Neuronal stem cell (in vitro differentiated cells): ENCODE results near the gene PIAS2.
"Not testable (repeated sequence)": the region's sequence is repeated elsewhere in the genome, so short reads cannot be mapped to it uniquely, and the experiment has no call there.

ENCODE experiments used
- DNase-seq: peaks from one replicate; pipeline ENCODE4 v3.0.0-alpha.2; 2013; ENCODE audit warnings: low spot score
- H2AFZ ChIP-seq: one replicate; pipeline ENCODE4 v1.6.1; 2013; ENCODE audit warnings: mild to moderate bottlenecking, low read length, inconsistent platforms
- H2AK5ac ChIP-seq: 2 replicates; pipeline ENCODE4 v1.6.1; 2013; ENCODE audit warnings: low read depth, mild to moderate bottlenecking, inconsistent platforms, low read length, moderate library complexity, mixed read lengths
- H2BK120ac ChIP-seq: 2 replicates; pipeline ENCODE4 v1.6.1; 2013; ENCODE audit warnings: low read depth, mild to moderate bottlenecking, inconsistent platforms, low read length, moderate library complexity, mixed read lengths
- H2BK12ac ChIP-seq: one replicate; pipeline ENCODE4 v1.6.1; 2013; ENCODE audit warnings: low read length, inconsistent platforms
- H2BK15ac ChIP-seq: 2 replicates; pipeline ENCODE4 v1.6.1; 2013; ENCODE audit warnings: mild to moderate bottlenecking, low read length, inconsistent platforms, mixed read lengths
- H2BK5ac ChIP-seq: one replicate; pipeline ENCODE4 v1.6.1; 2013; ENCODE audit warnings: inconsistent platforms, mild to moderate bottlenecking, low read length, moderate library complexity
- H3K14ac ChIP-seq: one replicate; pipeline ENCODE4 v1.6.1; 2013; ENCODE audit warnings: low read length, inconsistent platforms
- H3K18ac ChIP-seq: 2 replicates; pipeline ENCODE4 v1.6.1; 2013; ENCODE audit warnings: low read length, inconsistent platforms
- H3K23ac ChIP-seq: 2 replicates; pipeline ENCODE4 v1.6.1; 2013; ENCODE audit warnings: low read depth, mild to moderate bottlenecking, mixed read lengths, low read length, inconsistent platforms; ENCODE audit not compliant: poor library complexity
- H3K27ac ChIP-seq: replicated peaks from 3 replicates; pipeline ENCODE4 v1.5.1; 2013; ENCODE audit warnings: low read length, inconsistent platforms
- H3K27me3 ChIP-seq, 3 experiments: 2 replicates each; pipeline ENCODE4 v1.6.1; 2013; ENCODE audit warnings: low read length in 3 of 3, mild to moderate bottlenecking in 2 of 3, inconsistent platforms in 1 of 3, low read depth in 1 of 3, mixed read lengths in 1 of 3, moderate library complexity in 1 of 3; ENCODE audit not compliant: control insufficient read depth in 3 of 3, insufficient read depth in 3 of 3
- H3K36me3 ChIP-seq, 2 donors: replicated peaks in 1 of 2; 2 replicates each; pipeline ENCODE4 v1.6.1; 2013; ENCODE audit warnings: low read length in 2 of 2; ENCODE audit not compliant: control insufficient read depth in 2 of 2, insufficient read depth in 2 of 2
- H3K4ac ChIP-seq: 2 replicates; pipeline ENCODE4 v1.6.1; 2013; ENCODE audit warnings: inconsistent platforms, mild to moderate bottlenecking, low read length, moderate library complexity
- H3K4me1 ChIP-seq, 2 donors: 1 replicate in 1 of 2; 2 replicates in 1 of 2; pipeline ENCODE4 v1.6.1; 2013; ENCODE audit warnings: low read length in 2 of 2, low read depth in 1 of 2; ENCODE audit not compliant: control insufficient read depth in 2 of 2, insufficient read depth in 1 of 2
- H3K4me2 ChIP-seq: one replicate; pipeline ENCODE4 v1.6.1; 2013; ENCODE audit warnings: mild to moderate bottlenecking, low read length, inconsistent platforms; ENCODE audit not compliant: insufficient read depth, poor library complexity, severe bottlenecking
- H3K4me3 ChIP-seq, 2 donors: 2 replicates each; pipeline ENCODE4 v1.5.1; 2013; ENCODE audit warnings: low read length in 2 of 2, mild to moderate bottlenecking in 2 of 2, inconsistent platforms in 1 of 2, moderate library complexity in 1 of 2
- H3K79me1 ChIP-seq: one replicate; pipeline ENCODE4 v1.6.1; 2013; ENCODE audit warnings: low read depth, mild to moderate bottlenecking, inconsistent platforms, low read length, moderate library complexity
- H3K9ac ChIP-seq: one replicate; pipeline ENCODE4 v1.6.1; 2013; ENCODE audit warnings: mild to moderate bottlenecking, low read depth, low read length, inconsistent platforms; ENCODE audit not compliant: poor library complexity
- H3K9me3 ChIP-seq, 2 donors: replicated peaks in 1 of 2; 2 replicates each; pipeline versions ENCODE3 to v1.6.1; 2013; ENCODE audit warnings: low read length in 2 of 2, mild to moderate bottlenecking in 2 of 2, inconsistent platforms in 1 of 2, low read depth in 1 of 2, mixed read lengths in 1 of 2, moderate library complexity in 1 of 2; ENCODE audit not compliant: control insufficient read depth in 2 of 2, insufficient read depth in 1 of 2
- H4K8ac ChIP-seq: one replicate; pipeline ENCODE4 v1.6.1; 2013; ENCODE audit warnings: low read depth, mild to moderate bottlenecking, inconsistent platforms, low read length, moderate library complexity
- H4K91ac ChIP-seq: one replicate; pipeline ENCODE4 v1.6.1; 2013; ENCODE audit warnings: low read length, low read depth, mild to moderate bottlenecking, inconsistent platforms; ENCODE audit not compliant: poor library complexity
- WGBS, 2 donors: extraction: QIAGEN DNeasy Blood & Tissue Kit; methylation state at CpG; one replicate each; pipeline ENCODE4 v1.1.7; 2013; ENCODE audit warnings: missing lambda C conversion rate in 2 of 2, mixed read lengths in 1 of 2; ENCODE audit not compliant: insufficient read length in 2 of 2, insufficient replicate concordance in 1 of 2; ENCODE audit errors: extremely low coverage in 2 of 2; 5-methylcytosine and 5-hydroxymethylcytosine counted together

Gene PIAS2

GRCh38 chr18:46963656-46964578 is 46.6 kb upstream of the PIAS2 start:
- not testable (repeated sequence) for H3K9me3 ChIP-seq, H3K79me1 ChIP-seq, H3K23ac ChIP-seq, H2BK5ac ChIP-seq, H2AK5ac ChIP-seq, H4K91ac ChIP-seq, H4K8ac ChIP-seq, H3K27ac ChIP-seq, H3K18ac ChIP-seq, H2BK120ac ChIP-seq, H3K4me3 ChIP-seq, H3K4ac ChIP-seq, H3K4me2 ChIP-seq, DNase-seq, H3K9ac ChIP-seq, H2BK15ac ChIP-seq, H2AFZ ChIP-seq, H3K36me3 ChIP-seq, H2BK12ac ChIP-seq, H3K27me3 ChIP-seq, H3K14ac ChIP-seq, H3K4me1 ChIP-seq
- WGBS, 2 donors: no CpG with 5 or more reads among the region's 79 CpGs

DNA sequence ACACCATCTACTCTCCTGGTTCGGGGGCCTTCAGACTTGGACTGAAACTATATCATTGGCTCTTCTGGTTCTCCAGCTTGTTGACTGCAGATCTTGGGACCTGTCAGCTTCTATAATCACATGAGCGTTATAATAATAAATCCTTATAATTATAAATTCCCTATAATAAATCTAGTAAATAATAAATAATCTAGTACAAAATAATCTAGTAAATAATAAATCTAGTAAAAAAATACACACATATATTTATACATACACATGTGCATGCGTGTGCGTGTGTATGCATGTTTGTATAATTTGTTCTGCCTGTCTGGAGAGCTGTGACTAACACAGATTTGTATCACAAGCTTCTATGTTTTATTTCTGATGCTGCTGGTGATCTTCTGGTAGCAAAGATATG is 40.9 kb upstream of the PIAS2 start:
- Histone ChIP-seq H4K91ac (no peak overlapping the region), H3K4me1 (no peaks in the 10 kb centered on the region), H3K79me1 (no peaks in the 10 kb centered on the region), H3K9ac (no peak overlapping the region), H3K27ac (no peak overlapping the region), H3K23ac (no peak overlapping the region), H4K8ac (no peak overlapping the region), H2BK15ac (no peak overlapping the region), H3K4me3 (no peak overlapping the region), H2AFZ (no peak overlapping the region), H2BK120ac (no peak overlapping the region), H3K36me3 (no peaks in the 10 kb centered on the region), H3K9me3 (no peaks in the 10 kb centered on the region), H2AK5ac (no peak overlapping the region), H3K14ac (no peak overlapping the region), H3K4ac (no peak overlapping the region), H3K27me3 (no peaks in the 10 kb centered on the region), H2BK12ac (no peak overlapping the region), H2BK5ac (no peak overlapping the region), H3K18ac (no peak overlapping the region), H3K4me2 (no peak overlapping the region)
- no CpG with 5 or more reads among the region's 4 CpGs for WGBS, 2 donors
- no peak for DNase-seq

DNA sequence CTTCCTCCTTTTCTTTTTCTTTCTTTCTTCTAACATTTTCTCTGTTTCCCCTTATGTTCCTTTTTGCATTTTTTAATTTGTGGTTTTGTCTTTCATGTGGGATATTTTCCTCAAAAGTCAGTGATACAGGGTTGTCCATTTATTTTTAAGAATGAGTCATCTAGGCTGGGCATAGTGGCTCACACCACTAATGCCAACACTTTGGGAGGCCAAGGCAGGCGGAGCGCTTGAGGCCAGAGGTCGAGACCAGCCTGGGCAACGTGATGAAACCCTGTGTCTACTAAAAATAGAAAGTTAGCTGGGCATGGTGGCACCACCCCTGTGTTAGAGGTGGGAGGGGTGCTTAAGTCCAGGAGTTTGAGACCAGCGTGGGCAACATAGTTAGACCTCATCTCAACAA is 35.9 kb upstream of the PIAS2 start:
- H3K18ac ChIP-seq: no peak overlapping the region
- no peak overlapping the region for H2AFZ ChIP-seq
- H4K8ac ChIP-seq: no peak overlapping the region
- no CpG with 5 or more reads among the region's 5 CpGs for WGBS, 2 donors
- no peak overlapping the region for H3K4me2 ChIP-seq
- H3K4me3 ChIP-seq: no peak overlapping the region
- H3K36me3 ChIP-seq: no peaks in the 10 kb centered on the region
- no peak overlapping the region for H2BK12ac ChIP-seq
- H2BK120ac ChIP-seq: no peak overlapping the region
- no peaks in the 10 kb centered on the region for H3K79me1 ChIP-seq
- no peak overlapping the region for H3K14ac ChIP-seq
- DNase-seq: no peak
- H4K91ac ChIP-seq: no peak overlapping the region
- no peak overlapping the region for H3K4ac ChIP-seq
- no peaks in the 10 kb centered on the region for H3K27me3 ChIP-seq
- no peak overlapping the region for H2BK5ac ChIP-seq
- no peak overlapping the region for H3K9ac ChIP-seq
- no peak overlapping the region for H2BK15ac ChIP-seq
- H3K27ac ChIP-seq: no peak overlapping the region
- H3K23ac ChIP-seq: no peak overlapping the region
- H3K9me3 ChIP-seq: no peaks in the 10 kb centered on the region
- H3K4me1 ChIP-seq: no peaks in the 10 kb centered on the region
- no peak overlapping the region for H2AK5ac ChIP-seq

- Histone ChIP-seq H2AFZ (no peak overlapping the region), H2BK12ac (no peak overlapping the region), H3K4ac (no peak overlapping the region), H3K4me2 (no peak overlapping the region), H3K9ac (no peak overlapping the region), H2BK15ac (no peak overlapping the region), H2BK5ac (no peak overlapping the region), H3K79me1 (no peaks in the 10 kb centered on the region), H3K36me3 (no peaks in the 10 kb centered on the region), H3K18ac (no peak overlapping the region), H3K4me1 (peaks cover 0 to 3% of the 10 kb centered on the region in 2 donors), H2BK120ac (no peak overlapping the region), H3K23ac (no peak overlapping the region), H3K27ac (no peak overlapping the region), H3K9me3 (no peaks in the 10 kb centered on the region), H4K8ac (no peak overlapping the region), H3K4me3 (no peak overlapping the region), H4K91ac (no peak overlapping the region), H3K27me3 (peaks cover 0 to 2% (median 0%) of the 10 kb centered on the region in 3 experiments), H3K14ac (no peak overlapping the region), H2AK5ac (no peak overlapping the region)
- DNase-seq: no peak
- no CpG with 5 or more reads among the region's 5 CpGs for WGBS, 2 donors
These were observed 32.9 kb upstream of the PIAS2 start for GRCh38 chr18:46950064-46950656.
